Measurements from ENCODE around the gene EP400.

- TF ChIP-seq CTCF (IDR thresholded peaks at IDR 0.05; ENCODE audit: insufficient read depth, low read length, poor library complexity, severe bottlenecking): no peak
- no peak for TF ChIP-seq EZH2phosphoT487 (conservative IDR thresholded peaks at IDR 0.05; ENCODE audit: low read length)
Measured at GRCh38 chr12:132052196-132052932, 102.6 kb downstream of the EP400 start.
